ENCODE results near the gene AMER3. TPM values are rescaled to one million over a fixed set of nuclear protein-coding genes. Genes with fewer than 3 reads are reported as not detected.

The AMER3 gene
- total RNA-seq, 2 experiments from 2014 or later, result not detected

DNA sequence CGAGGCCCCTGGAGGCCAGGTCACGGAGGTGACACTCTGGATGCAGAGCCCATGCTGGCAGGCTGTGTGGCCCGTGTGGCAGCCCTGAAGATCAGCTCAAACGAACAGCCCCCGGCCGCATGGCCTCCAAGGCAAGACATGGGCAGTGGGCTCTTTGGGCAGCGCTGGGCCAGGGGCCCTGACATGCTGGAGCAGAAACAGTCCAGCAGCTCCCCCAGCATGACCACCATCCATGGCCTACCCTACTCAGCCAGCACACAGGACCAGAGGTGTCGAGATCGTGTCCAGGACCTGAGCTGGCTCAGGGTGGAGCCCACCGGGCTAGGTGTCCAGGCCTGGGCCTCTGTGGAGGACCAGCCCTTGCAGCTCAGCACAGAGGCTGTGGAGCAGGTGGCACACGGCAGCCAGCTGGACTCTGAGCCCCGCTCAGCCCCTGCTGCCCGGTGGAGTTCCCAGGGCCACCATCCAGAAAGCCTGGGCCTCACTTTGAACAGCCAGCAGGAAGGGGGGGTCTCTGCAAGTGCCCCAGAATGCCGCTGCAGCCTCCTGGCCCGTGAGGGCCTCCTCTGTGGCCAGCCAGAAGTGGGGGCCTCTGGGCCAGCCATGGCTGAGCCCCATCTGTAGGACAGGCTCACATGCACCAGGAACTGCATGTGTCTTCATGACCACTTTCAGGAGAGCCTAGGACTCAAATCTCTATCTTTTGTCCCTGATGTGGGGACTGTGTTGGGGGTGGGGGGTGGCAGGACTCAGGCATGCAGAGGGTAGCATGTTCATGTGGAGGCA lies 8.9 kb downstream of the AMER3 start:
- Mint-ChIP-seq H3K4me1 (ENCODE audit: low read depth) (no peaks in the 10 kb centered on the region), H3K27ac (no peak overlapping the region), H3K9me3 (no peaks in the 10 kb centered on the region), H3K4me3 (no peak overlapping the region), H3K27me3 (peaks cover 33% of the 10 kb centered on the region), H3K36me3 (ENCODE audit: low read depth) (no peaks in the 10 kb centered on the region)
- H3K4me3 ChIP-seq (ENCODE audit: low read length), result no peak overlapping the region
- CTCF ChIA-PET, result no interaction called here
- DNase-seq (no peak), ATAC-seq (ENCODE audit: poor library complexity) (no peak)
- intact Hi-C loops (cut with DNase I, micrococcal nuclease), result no loop called here
- H3K27ac ChIP-seq (ENCODE audit: low read depth in 1 of 2, low read length in 2 of 2), result no peak overlapping the region
- H3K27me3 ChIP-seq (ENCODE audit: control insufficient read depth in 1 of 2, insufficient read depth in 2 of 2, low read length in 2 of 2), result peaks cover 3 to 5% of the 10 kb centered on the region in 2 experiments
- no peaks in the 10 kb centered on the region for H3K9me3 ChIP-seq (ENCODE audit: control insufficient read depth in 1 of 2, insufficient read depth in 1 of 2, low read length in 2 of 2)
- TF ChIP-seq, protein P1, sequence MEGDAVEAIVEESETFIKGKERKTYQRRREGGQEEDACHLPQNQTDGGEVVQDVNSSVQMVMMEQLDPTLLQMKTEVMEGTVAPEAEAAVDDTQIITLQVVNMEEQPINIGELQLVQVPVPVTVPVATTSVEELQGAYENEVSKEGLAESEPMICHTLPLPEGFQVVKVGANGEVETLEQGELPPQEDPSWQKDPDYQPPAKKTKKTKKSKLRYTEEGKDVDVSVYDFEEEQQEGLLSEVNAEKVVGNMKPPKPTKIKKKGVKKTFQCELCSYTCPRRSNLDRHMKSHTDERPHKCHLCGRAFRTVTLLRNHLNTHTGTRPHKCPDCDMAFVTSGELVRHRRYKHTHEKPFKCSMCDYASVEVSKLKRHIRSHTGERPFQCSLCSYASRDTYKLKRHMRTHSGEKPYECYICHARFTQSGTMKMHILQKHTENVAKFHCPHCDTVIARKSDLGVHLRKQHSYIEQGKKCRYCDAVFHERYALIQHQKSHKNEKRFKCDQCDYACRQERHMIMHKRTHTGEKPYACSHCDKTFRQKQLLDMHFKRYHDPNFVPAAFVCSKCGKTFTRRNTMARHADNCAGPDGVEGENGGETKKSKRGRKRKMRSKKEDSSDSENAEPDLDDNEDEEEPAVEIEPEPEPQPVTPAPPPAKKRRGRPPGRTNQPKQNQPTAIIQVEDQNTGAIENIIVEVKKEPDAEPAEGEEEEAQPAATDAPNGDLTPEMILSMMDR (IDR thresholded peaks at IDR 0.05), result no peak
- POLR2A ChIA-PET, result no interaction called here
- H3K36me3 ChIP-seq (ENCODE audit: insufficient read depth, low read length), result no peaks in the 10 kb centered on the region
- H3K4me1 ChIP-seq (ENCODE audit: insufficient read depth, low read length), result no peaks in the 10 kb centered on the region

DNA sequence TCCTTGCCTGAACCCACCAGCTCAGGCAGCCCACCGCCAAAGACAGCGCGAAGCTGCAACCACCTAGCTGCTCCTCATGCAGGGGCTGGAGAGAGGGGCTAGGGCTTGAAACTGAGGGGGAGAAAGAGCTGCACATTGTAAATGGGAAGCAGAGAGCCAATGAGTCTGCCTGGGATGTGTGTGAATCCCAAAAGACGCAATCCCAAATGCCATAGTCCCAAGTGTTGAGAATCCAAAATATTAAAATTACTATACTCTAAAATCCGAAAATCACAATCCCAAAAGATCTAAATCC lies 9.4 kb downstream of the AMER3 start:
- POLR2A ChIA-PET, result no interaction called here
- CTCF ChIA-PET, result no interaction called here

DNA sequence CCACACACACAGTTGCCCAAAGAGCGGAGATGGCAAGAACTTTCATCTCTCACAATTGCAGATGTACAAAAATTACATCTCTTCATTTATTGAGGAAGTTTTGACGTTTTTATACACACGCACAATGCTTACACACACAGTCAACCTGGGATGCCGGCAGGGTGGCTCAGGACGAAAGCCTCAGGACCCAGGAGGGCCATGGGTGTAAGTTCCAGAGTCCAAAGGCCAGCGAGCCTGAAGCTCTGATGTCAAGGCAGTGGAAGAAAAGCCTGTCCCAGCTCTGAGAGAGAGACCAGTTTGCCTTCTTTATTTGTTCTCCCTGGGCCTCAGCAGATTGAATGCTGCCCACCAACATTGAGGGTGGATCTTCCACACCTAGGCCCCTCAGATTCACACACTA lies 10.1 kb downstream of the AMER3 start:
- CTCF ChIA-PET, result no interaction called here
- no peak overlapping the region for H3K27ac Mint-ChIP-seq
- Histone ChIP-seq H3K4me1 (ENCODE audit: insufficient read depth, low read length) (no peaks in the 10 kb centered on the region), H3K27me3 (ENCODE audit: control insufficient read depth in 1 of 2, insufficient read depth in 2 of 2, low read length in 2 of 2) (peaks cover 3% of the 10 kb centered on the region in 2 experiments), H3K27ac (ENCODE audit: low read depth in 1 of 2, low read length in 2 of 2) (no peak overlapping the region), H3K36me3 (ENCODE audit: insufficient read depth, low read length) (no peaks in the 10 kb centered on the region), H3K4me3 (ENCODE audit: low read length) (no peak overlapping the region), H3K9me3 (ENCODE audit: control insufficient read depth in 1 of 2, insufficient read depth in 1 of 2, low read length in 2 of 2) (no peaks in the 10 kb centered on the region)
- intact Hi-C loops (cut with DNase I, micrococcal nuclease), result no loop called here
- no peak overlapping the region for H3K4me3 Mint-ChIP-seq
- TF ChIP-seq, protein P1 (IDR thresholded peaks at IDR 0.05), result no peak
- ATAC-seq (ENCODE audit: poor library complexity) (no peak), DNase-seq (no peak)
- H3K27me3 Mint-ChIP-seq, result peaks cover 36% of the 10 kb centered on the region
- no peaks in the 10 kb centered on the region for H3K36me3 Mint-ChIP-seq (ENCODE audit: low read depth)
- no peaks in the 10 kb centered on the region for H3K4me1 Mint-ChIP-seq (ENCODE audit: low read depth)
- H3K9me3 Mint-ChIP-seq, result no peaks in the 10 kb centered on the region
- POLR2A ChIA-PET, result no interaction called here

More for the DNA sequence above, 9.4 kb downstream of the AMER3 start:
- Histone ChIP-seq H3K27ac (ENCODE audit: low read depth in 1 of 2, low read length in 2 of 2) (no peak overlapping the region), H3K36me3 (ENCODE audit: insufficient read depth, low read length) (no peaks in the 10 kb centered on the region), H3K4me1 (ENCODE audit: insufficient read depth, low read length) (no peaks in the 10 kb centered on the region), H3K4me3 (ENCODE audit: low read length) (no peak overlapping the region), H3K27me3 (ENCODE audit: control insufficient read depth in 1 of 2, insufficient read depth in 2 of 2, low read length in 2 of 2) (peaks cover 3 to 5% of the 10 kb centered on the region in 2 experiments), H3K9me3 (ENCODE audit: control insufficient read depth in 1 of 2, insufficient read depth in 1 of 2, low read length in 2 of 2) (no peaks in the 10 kb centered on the region)
- TF ChIP-seq, protein P1 (IDR thresholded peaks at IDR 0.05), result no peak
- H3K4me1 Mint-ChIP-seq (ENCODE audit: low read depth), result no peaks in the 10 kb centered on the region
- peaks cover 34% of the 10 kb centered on the region for H3K27me3 Mint-ChIP-seq
- intact Hi-C loops (cut with DNase I, micrococcal nuclease), result no loop called here
- no peak overlapping the region for H3K27ac Mint-ChIP-seq
- H3K36me3 Mint-ChIP-seq (ENCODE audit: low read depth), result no peaks in the 10 kb centered on the region
- no peaks in the 10 kb centered on the region for H3K9me3 Mint-ChIP-seq
- H3K4me3 Mint-ChIP-seq, result no peak overlapping the region
- no peak for ATAC-seq (ENCODE audit: poor library complexity)
- no peak for DNase-seq

All from CD4-positive, alpha-beta T cell (primary cell).